Neural progenitor cell (in vitro differentiated cells): ENCODE measurements around the gene TP73. TPM values are rescaled to one million over a fixed set of nuclear protein-coding genes. Genes with fewer than 3 reads are reported as not detected.
A peak's percentile ranks its signal among the peaks of the same experiment; 100 is the strongest.
"Not testable (repeated sequence)": the region's sequence is repeated elsewhere in the genome, so short reads cannot be mapped to it uniquely, and the experiment has no call there.

ENCODE experiments used
- DNase-seq: peaks from one replicate; pipeline ENCODE4 v3.0.0-alpha.2; 2016; ENCODE audit warnings: low spot score
- H2AFZ ChIP-seq: fragments of 200-600 bp; sonication (generic); replicated peaks from 2 replicates; pipeline ENCODE4 v1.6.1; 2016; ENCODE audit warnings: antibody characterized with exemption
- H3F3A ChIP-seq: fragments of 200-600 bp; sonication (generic); 2 replicates; pipeline ENCODE4 v1.6.1; 2016; ENCODE audit warnings: antibody characterized with exemption, low read depth
- H3K27ac ChIP-seq: fragments of 200-600 bp; sonication (generic); 2 replicates; pipeline ENCODE4 v1.5.1; 2016; ENCODE audit warnings: mild to moderate bottlenecking
- H3K27me3 ChIP-seq: fragments of 200-600 bp; sonication (generic); 2 replicates; pipeline ENCODE4 v1.6.1; 2016; ENCODE audit warnings: mild to moderate bottlenecking, moderate library complexity
- H3K36me3 ChIP-seq: fragments of 200-600 bp; sonication (generic); 2 replicates; pipeline ENCODE4 v1.5.1; 2016
- H3K4me1 ChIP-seq: fragments of 200-600 bp; sonication (generic); 2 replicates; pipeline ENCODE4 v1.6.1; 2016; ENCODE audit warnings: mixed run types
- H3K4me2 ChIP-seq: fragments of 200-600 bp; sonication (generic); 2 replicates; pipeline ENCODE4 v1.6.1; 2016
- H3K4me3 ChIP-seq: fragments of 200-600 bp; sonication (generic); 2 replicates; pipeline ENCODE4 v1.5.1; 2016
- H3K79me2 ChIP-seq: fragments of 200-600 bp; sonication (generic); 2 replicates; pipeline ENCODE4 v1.6.1; 2016; ENCODE audit warnings: low read depth
- H3K9ac ChIP-seq: fragments of 200-600 bp; sonication (generic); 2 replicates; pipeline ENCODE4 v1.6.1; 2016
- H3K9me3 ChIP-seq: fragments of 200-600 bp; sonication (generic); 2 replicates; pipeline ENCODE4 v1.5.1; 2016; ENCODE audit warnings: low read depth
- H4K20me1 ChIP-seq: fragments of 200-600 bp; sonication (generic); 2 replicates; pipeline ENCODE4 v1.6.1; 2016; ENCODE audit warnings: low read depth
- H3K27ac Mint-ChIP-seq: 3 replicates; pipeline ENCODE4 v1.8.0; 2021; ENCODE audit warnings: mixed read lengths
- H3K27me3 Mint-ChIP-seq: 2 replicates; pipeline ENCODE4 v1.8.0; 2022; ENCODE audit warnings: low read depth, mild to moderate bottlenecking, inconsistent platforms, moderate library complexity, mixed read lengths; ENCODE audit not compliant: insufficient read depth
- H3K36me3 Mint-ChIP-seq: 3 replicates; pipeline ENCODE4 v1.8.0; 2021; ENCODE audit warnings: mixed read lengths
- H3K4me1 Mint-ChIP-seq: 3 replicates; pipeline ENCODE4 v1.8.0; 2021; ENCODE audit warnings: mixed read lengths
- H3K4me3 Mint-ChIP-seq: 3 replicates; pipeline ENCODE4 v1.8.0; 2021; ENCODE audit warnings: mild to moderate bottlenecking, moderate library complexity, mixed read lengths
- H3K9me3 Mint-ChIP-seq: 3 replicates; pipeline ENCODE4 v1.8.0; 2020; ENCODE audit warnings: mixed read lengths
- EZH2 ChIP-seq: fragments of 200-600 bp; sonication (generic); IDR thresholded peaks from 2 replicates; pipeline ENCODE4 v1.6.1; 2017; ENCODE audit warnings: antibody characterized with exemption, mild to moderate bottlenecking, moderate library complexity
- EZH2phosphoT487 ChIP-seq: fragments of 200-600 bp; sonication (generic); IDR thresholded peaks from 2 replicates; pipeline ENCODE4 v1.6.1; 2017; ENCODE audit warnings: antibody characterized with exemption
- total RNA-seq: library from RNA; depleted of rRNA; stranded (reverse); fragments of >200 nt; gene quantifications from 2 replicates; pipeline ENCODE4 v1.2.3, GENCODE V29; 2015; ENCODE audit warnings: low replicate concordance
- TF ChIP-seq, protein P1 (sequence below): fragments of 200-600 bp; sonication (generic); IDR thresholded peaks from 2 replicates; pipeline ENCODE4 v1.5.1; 2017; ENCODE audit warnings: antibody characterized with exemption, mild to moderate bottlenecking

The TP73 gene
- total RNA-seq, 1 donor from 2014 or later: not detected

- H3K4me3 Mint-ChIP-seq: no peak overlapping the region
- H3K27ac Mint-ChIP-seq: no peak overlapping the region
These were observed 31.6 kb upstream of the TP73 start for GRCh38 chr1:3620708-3621107.

DNA sequence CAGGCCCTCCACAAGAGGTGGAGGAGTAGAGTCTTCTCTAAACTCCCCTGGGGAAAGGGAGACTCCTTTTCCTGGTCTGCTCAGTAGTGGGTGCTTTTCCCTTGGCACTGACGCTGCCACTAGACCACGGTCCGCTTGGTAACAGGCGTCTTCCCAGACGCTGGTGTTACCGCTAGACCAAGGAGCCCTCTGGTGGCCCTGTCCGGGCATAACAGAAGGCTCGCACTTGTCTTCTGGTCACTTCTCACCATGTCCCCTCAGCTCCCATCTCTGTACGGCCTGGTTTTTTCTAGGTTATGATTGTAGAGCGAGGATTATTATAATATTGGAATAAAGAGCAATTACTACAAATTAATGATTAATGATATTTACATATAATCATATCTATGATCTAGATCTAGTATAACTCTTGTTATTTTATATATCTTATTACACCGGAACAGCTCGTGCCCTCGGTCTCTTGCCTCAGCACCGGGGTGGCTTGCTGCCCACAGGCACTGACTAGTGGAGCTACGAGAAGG is 31.1 kb upstream of the TP73 start:
- not testable (repeated sequence) for H3K27ac ChIP-seq, H3K9me3 Mint-ChIP-seq
- H3K4me3 Mint-ChIP-seq: peak overlapping the region; percentile 41

More at GRCh38 chr1:3620708-3621107, 31.6 kb upstream of the TP73 start:
- Histone ChIP-seq H3K4me1 (peaks cover 10% of the 10 kb centered on the region), H3F3A (no peaks in the 10 kb centered on the region), H2AFZ (no peak overlapping the region), H3K9me3 (no peaks in the 10 kb centered on the region), H3K36me3 (no peaks in the 10 kb centered on the region), H3K27me3 (peaks cover 21% of the 10 kb centered on the region), H3K9ac (no peak overlapping the region), H3K4me3 (no peak overlapping the region), H3K27ac (no peak overlapping the region), H3K79me2 (peaks cover 5% of the 10 kb centered on the region), H4K20me1 (peaks cover under 1% of the 10 kb centered on the region), H3K4me2 (no peak overlapping the region)
- Mint-ChIP-seq H3K9me3 (no peaks in the 10 kb centered on the region), H3K4me1 (peaks cover 26% of the 10 kb centered on the region), H3K27me3 (peaks cover 7% of the 10 kb centered on the region), H3K36me3 (no peaks in the 10 kb centered on the region)
- DNase-seq: no peak
- no peak for TF ChIP-seq EZH2phosphoT487
- TF ChIP-seq, protein P1, sequence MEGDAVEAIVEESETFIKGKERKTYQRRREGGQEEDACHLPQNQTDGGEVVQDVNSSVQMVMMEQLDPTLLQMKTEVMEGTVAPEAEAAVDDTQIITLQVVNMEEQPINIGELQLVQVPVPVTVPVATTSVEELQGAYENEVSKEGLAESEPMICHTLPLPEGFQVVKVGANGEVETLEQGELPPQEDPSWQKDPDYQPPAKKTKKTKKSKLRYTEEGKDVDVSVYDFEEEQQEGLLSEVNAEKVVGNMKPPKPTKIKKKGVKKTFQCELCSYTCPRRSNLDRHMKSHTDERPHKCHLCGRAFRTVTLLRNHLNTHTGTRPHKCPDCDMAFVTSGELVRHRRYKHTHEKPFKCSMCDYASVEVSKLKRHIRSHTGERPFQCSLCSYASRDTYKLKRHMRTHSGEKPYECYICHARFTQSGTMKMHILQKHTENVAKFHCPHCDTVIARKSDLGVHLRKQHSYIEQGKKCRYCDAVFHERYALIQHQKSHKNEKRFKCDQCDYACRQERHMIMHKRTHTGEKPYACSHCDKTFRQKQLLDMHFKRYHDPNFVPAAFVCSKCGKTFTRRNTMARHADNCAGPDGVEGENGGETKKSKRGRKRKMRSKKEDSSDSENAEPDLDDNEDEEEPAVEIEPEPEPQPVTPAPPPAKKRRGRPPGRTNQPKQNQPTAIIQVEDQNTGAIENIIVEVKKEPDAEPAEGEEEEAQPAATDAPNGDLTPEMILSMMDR: no peak
- no peak for TF ChIP-seq EZH2

DNA sequence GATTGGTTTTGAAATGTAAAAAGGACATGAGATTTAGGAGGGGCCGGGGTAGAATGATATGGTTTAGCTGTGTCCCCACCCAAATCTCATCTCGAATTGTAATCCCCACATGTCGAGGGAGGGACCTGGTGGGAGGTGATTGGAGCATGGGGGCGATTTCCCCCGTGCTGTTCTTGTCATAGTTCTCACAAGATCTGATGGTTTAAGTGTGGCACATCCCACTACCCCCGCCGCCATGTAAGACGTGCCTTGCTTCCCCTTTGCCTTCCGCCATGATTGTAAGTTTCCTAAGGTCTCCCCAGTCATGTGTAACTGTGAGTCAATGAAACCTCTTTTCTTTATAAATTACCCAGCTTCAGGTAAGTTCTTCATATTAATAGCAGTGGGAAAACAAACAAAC is 30.2 kb upstream of the TP73 start:
- not testable (repeated sequence) for H3K4me2 ChIP-seq, H3K9me3 Mint-ChIP-seq, H3K4me3 ChIP-seq, H3K9me3 ChIP-seq, H3K36me3 Mint-ChIP-seq, H3K36me3 ChIP-seq, H3K9ac ChIP-seq, H3F3A ChIP-seq, H3K27ac ChIP-seq, H3K27ac Mint-ChIP-seq, H3K27me3 Mint-ChIP-seq, H4K20me1 ChIP-seq, DNase-seq, H2AFZ ChIP-seq
- peaks cover 21% of the 10 kb centered on the region for H3K27me3 ChIP-seq
- Mint-ChIP-seq H3K4me1 (peaks cover 22% of the 10 kb centered on the region), H3K4me3 (peak overlapping the region; percentile 96)
- peaks cover 13% of the 10 kb centered on the region for H3K4me1 ChIP-seq
- peaks cover 10% of the 10 kb centered on the region for H3K79me2 ChIP-seq

More for the DNA sequence above, 31.1 kb upstream of the TP73 start:
- H3K27me3 Mint-ChIP-seq, H3K9me3 ChIP-seq, H3K79me2 ChIP-seq, DNase-seq, H3K36me3 ChIP-seq, H3K27ac Mint-ChIP-seq, H3K36me3 Mint-ChIP-seq, H2AFZ ChIP-seq, H3K4me2 ChIP-seq, H3K4me3 ChIP-seq, H3K9ac ChIP-seq, H3F3A ChIP-seq, H4K20me1 ChIP-seq: not testable (repeated sequence)
- H3K4me1 Mint-ChIP-seq: peaks cover 23% of the 10 kb centered on the region
- TF ChIP-seq, protein P1: peak; percentile 47
- Histone ChIP-seq H3K27me3 (peaks cover 21% of the 10 kb centered on the region), H3K4me1 (peaks cover 13% of the 10 kb centered on the region)

DNA sequence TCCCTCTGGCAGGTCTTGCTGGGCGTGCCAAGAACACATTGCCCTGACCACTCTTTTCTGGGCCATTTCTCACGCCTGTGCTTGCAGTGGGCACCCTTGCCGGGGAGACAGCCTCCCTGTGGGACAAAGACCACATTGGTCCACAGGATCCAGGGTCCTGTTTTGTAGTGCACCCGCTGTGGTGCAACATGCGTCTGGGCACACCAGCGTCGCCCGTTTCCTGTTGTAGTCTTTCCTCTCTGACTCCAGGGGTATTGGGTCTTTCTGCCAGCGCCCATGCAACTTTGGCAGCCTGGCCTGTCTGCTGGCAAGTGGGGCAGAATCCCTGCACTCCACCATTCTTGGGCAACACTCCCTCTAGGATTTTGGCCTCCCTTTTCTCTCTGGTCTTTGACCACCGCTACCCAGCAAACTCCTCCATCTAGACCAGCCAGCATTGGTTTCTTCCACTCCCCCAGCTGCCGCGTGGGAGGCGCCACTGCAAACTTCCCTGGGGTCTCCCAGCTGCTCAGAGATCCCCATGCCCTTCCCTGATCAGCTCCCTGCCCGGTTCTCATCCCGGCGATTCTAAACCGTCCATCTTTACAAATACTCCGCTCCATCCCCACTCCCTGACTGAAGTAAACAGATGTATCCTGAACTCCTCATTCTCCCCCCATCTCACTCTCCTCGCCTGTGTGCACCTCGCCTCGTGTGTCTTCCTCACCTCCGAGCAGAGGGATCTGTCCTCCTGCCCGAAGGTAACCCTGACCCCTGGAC is 28.7 kb upstream of the TP73 start:
- H3K27me3 Mint-ChIP-seq: peaks cover 7% of the 10 kb centered on the region
- peaks cover 22% of the 10 kb centered on the region for H3K4me1 Mint-ChIP-seq
- peak overlapping the region; percentile 96 for H3K4me3 Mint-ChIP-seq

More for the DNA sequence above, 28.7 kb upstream of the TP73 start:
- Histone ChIP-seq H3K4me2 (peak overlapping the region; percentile 99), H3K27me3 (peaks cover 21% of the 10 kb centered on the region), H3K4me3 (peak overlapping the region; percentile 81), H3K9me3 (no peaks in the 10 kb centered on the region), H4K20me1 (peaks cover 6% of the 10 kb centered on the region), H3K4me1 (peaks cover 13% of the 10 kb centered on the region), H3K36me3 (no peaks in the 10 kb centered on the region), H3F3A (no peaks in the 10 kb centered on the region), H2AFZ (peak overlapping the region; percentile 75), H3K9ac (peak overlapping the region; percentile 65), H3K79me2 (peaks cover 10% of the 10 kb centered on the region), H3K27ac (no peak overlapping the region)
- no peak for DNase-seq
- Mint-ChIP-seq H3K9me3 (no peaks in the 10 kb centered on the region), H3K36me3 (peaks cover 2% of the 10 kb centered on the region), H3K27ac (no peak overlapping the region)
- TF ChIP-seq EZH2 (no peak), EZH2phosphoT487 (no peak)
- TF ChIP-seq, protein P1: no peak
